Activated CD4-positive, alpha-beta T cell treated with anti-CD3 and anti-CD28 coated beads, Interleukin-2, Interleukin-4, amounts not matched to agents 100 ng/mL and 50 ng/mL, durations not matched to agents 16 hours and 8 hours (primary cell): ENCODE measurements around the gene VILL.
A peak's percentile ranks its signal among the peaks of the same experiment; 100 is the strongest.
"Not testable (repeated sequence)": the region's sequence is repeated elsewhere in the genome, so short reads cannot be mapped to it uniquely, and the experiment has no call there.

Experiments used
- DNase-seq: peaks from one replicate; pipeline ENCODE4 v3.0.0-alpha.2; 2020; ENCODE audit warnings: low spot score

VILL gene

GRCh38 chr3:37963635-37964034, 27.0 kb upstream of the VILL start:
- no peak for DNase-seq

GRCh38 chr3:37964146-37964545, 26.4 kb upstream of the VILL start:
- DNase-seq, result no peak

- DNase-seq, result no peak
Measured at GRCh38 chr3:37964716-37965115, 25.9 kb upstream of the VILL start.

- peak; percentile 57 for DNase-seq
Measured at GRCh38 chr3:37967260-37967881, 23.2 kb upstream of the VILL start.

GRCh38 chr3:37968199-37968598, 22.4 kb upstream of the VILL start:
- DNase-seq, result no peak

GRCh38 chr3:37968813-37969595, 21.6 kb upstream of the VILL start:
- no peak for DNase-seq

- DNase-seq, result no peak
Measured at GRCh38 chr3:37969596-37970100, 20.9 kb upstream of the VILL start.

GRCh38 chr3:37970802-37971201, 19.8 kb upstream of the VILL start:
- no peak for DNase-seq

- DNase-seq, result no peak
Measured at GRCh38 chr3:37971467-37971866, 19.1 kb upstream of the VILL start.

GRCh38 chr3:37972056-37972455, 18.5 kb upstream of the VILL start:
- not testable (repeated sequence) for DNase-seq

GRCh38 chr3:37973246-37974054, 17.1 kb upstream of the VILL start:
- no peak for DNase-seq

- peak; percentile 77 for DNase-seq
Measured at GRCh38 chr3:37974121-37975083, 16.2 kb upstream of the VILL start.

- no peak for DNase-seq
Measured at GRCh38 chr3:37979541-37980461, 10.8 kb upstream of the VILL start.

GRCh38 chr3:37980462-37981347, 9.9 kb upstream of the VILL start:
- DNase-seq, result no peak

GRCh38 chr3:37981348-37981664, 9.3 kb upstream of the VILL start:
- no peak for DNase-seq

GRCh38 chr3:37982331-37982730, 8.3 kb upstream of the VILL start:
- no peak for DNase-seq

GRCh38 chr3:37984051-37984450, 6.5 kb upstream of the VILL start:
- DNase-seq, result no peak

- no peak for DNase-seq
Measured at GRCh38 chr3:37984596-37984995, 6.0 kb upstream of the VILL start.

GRCh38 chr3:37985637-37986320, 4.8 kb upstream of the VILL start:
- DNase-seq, result no peak
